K562 (cell line): Measurements from ENCODE around the gene C1QL3.

Experiments
- GATA2 ChIP-seq: sonication (generic); formaldehyde crosslinking; IDR thresholded peaks from 2 replicates; pipeline ENCODE4 v1.4.0; 2020; ENCODE audit warnings: mild to moderate bottlenecking, missing genetic modification reagents
- U2AF1 ChIP-seq: fragments of 200-400 bp; formaldehyde crosslinking; optimal IDR thresholded peaks from 2 replicates; pipeline ENCODE3; 2017; ENCODE audit warnings: mild to moderate bottlenecking, low read depth, low read length, moderate library complexity
- ZNF780A ChIP-seq: fragments of 250-450 bp; sonication (Bioruptor Pico); IDR thresholded peaks from 2 replicates; pipeline ENCODE4 v1.5.0; 2021; ENCODE audit warnings: mild to moderate bottlenecking
- TF ChIP-seq, protein P1 (sequence below), 3 experiments: IDR thresholded peaks in 2 of 3; conservative IDR thresholded peaks in 1 of 3; 2 replicates each; pipeline ENCODE4 v1.5.1; 2011 to 2012; ENCODE audit warnings: low read length in 3 of 3, mild to moderate bottlenecking in 3 of 3, control low read depth in 2 of 3, improper control_type of control experiment in 1 of 3, inconsistent platforms in 1 of 3, low read depth in 1 of 3, mixed read lengths in 1 of 3, moderate library complexity in 1 of 3; ENCODE audit not compliant: insufficient read depth in 2 of 3
- TF ChIP-seq, protein P2 (sequence below): fragments of 450-650 bp; formaldehyde crosslinking; IDR thresholded peaks from 2 replicates; pipeline ENCODE4 v1.4.0; 2022; ENCODE audit warnings: mild to moderate bottlenecking, moderate library complexity
- TF ChIP-seq, protein P3 (sequence below): fragments of 250-450 bp; sonication (Bioruptor Pico); IDR thresholded peaks from 2 replicates; pipeline ENCODE4 v1.5.0; 2021
- TF ChIP-seq, protein P4 (sequence below), 2 experiments: fragments of 150-350 bp in 1 of 2; IDR thresholded peaks; 2 replicates each; pipeline ENCODE4 v1.6.1; 2012 to 2016; ENCODE audit warnings: low read depth in 2 of 2, low read length in 2 of 2, mild to moderate bottlenecking in 1 of 2, moderate library complexity in 1 of 2

DNA sequence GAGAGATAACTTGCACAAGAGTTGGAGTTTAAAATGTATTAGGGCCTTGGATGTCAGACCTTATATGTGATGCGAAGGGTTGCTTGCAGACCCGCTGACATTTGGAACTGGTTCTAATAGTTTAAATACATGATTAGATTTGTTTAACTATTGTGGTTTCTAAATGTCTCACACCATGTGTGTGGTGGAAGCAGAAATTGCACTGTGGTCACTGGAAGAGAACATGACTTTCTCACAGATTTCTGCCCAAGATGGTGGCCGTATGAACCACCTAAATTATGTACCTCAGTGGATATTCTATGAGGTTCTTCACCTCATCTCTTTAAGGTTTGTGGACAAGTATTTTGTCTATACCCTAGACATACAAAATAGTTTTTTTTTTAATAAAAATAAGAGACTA lies 8.2 kb upstream of the C1QL3 start:
- TF ChIP-seq GATA2 (no peak), U2AF1 (no peak), ZNF780A (CRISPR knock-in tag) (no peak)
- TF ChIP-seq, protein P1, sequence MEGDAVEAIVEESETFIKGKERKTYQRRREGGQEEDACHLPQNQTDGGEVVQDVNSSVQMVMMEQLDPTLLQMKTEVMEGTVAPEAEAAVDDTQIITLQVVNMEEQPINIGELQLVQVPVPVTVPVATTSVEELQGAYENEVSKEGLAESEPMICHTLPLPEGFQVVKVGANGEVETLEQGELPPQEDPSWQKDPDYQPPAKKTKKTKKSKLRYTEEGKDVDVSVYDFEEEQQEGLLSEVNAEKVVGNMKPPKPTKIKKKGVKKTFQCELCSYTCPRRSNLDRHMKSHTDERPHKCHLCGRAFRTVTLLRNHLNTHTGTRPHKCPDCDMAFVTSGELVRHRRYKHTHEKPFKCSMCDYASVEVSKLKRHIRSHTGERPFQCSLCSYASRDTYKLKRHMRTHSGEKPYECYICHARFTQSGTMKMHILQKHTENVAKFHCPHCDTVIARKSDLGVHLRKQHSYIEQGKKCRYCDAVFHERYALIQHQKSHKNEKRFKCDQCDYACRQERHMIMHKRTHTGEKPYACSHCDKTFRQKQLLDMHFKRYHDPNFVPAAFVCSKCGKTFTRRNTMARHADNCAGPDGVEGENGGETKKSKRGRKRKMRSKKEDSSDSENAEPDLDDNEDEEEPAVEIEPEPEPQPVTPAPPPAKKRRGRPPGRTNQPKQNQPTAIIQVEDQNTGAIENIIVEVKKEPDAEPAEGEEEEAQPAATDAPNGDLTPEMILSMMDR (IDR thresholded peaks at IDR 0.05 in 2 of 3, conservative IDR thresholded peaks at IDR 0.05 in 1 of 3; ENCODE audit: insufficient read depth in 2 of 3, low read depth in 1 of 3, low read length in 3 of 3) = no peak
- TF ChIP-seq, protein P2, sequence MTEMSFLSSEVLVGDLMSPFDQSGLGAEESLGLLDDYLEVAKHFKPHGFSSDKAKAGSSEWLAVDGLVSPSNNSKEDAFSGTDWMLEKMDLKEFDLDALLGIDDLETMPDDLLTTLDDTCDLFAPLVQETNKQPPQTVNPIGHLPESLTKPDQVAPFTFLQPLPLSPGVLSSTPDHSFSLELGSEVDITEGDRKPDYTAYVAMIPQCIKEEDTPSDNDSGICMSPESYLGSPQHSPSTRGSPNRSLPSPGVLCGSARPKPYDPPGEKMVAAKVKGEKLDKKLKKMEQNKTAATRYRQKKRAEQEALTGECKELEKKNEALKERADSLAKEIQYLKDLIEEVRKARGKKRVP (CRISPR knock-in tag) = no peak
- TF ChIP-seq, protein P3, sequence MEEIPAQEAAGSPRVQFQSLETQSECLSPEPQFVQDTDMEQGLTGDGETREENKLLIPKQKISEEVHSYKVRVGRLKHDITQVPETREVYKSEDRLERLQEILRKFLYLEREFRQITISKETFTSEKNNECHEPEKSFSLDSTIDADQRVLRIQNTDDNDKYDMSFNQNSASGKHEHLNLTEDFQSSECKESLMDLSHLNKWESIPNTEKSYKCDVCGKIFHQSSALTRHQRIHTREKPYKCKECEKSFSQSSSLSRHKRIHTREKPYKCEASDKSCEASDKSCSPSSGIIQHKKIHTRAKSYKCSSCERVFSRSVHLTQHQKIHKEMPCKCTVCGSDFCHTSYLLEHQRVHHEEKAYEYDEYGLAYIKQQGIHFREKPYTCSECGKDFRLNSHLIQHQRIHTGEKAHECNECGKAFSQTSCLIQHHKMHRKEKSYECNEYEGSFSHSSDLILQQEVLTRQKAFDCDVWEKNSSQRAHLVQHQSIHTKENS (CRISPR knock-in tag) = no peak
- TF ChIP-seq, protein P4, sequence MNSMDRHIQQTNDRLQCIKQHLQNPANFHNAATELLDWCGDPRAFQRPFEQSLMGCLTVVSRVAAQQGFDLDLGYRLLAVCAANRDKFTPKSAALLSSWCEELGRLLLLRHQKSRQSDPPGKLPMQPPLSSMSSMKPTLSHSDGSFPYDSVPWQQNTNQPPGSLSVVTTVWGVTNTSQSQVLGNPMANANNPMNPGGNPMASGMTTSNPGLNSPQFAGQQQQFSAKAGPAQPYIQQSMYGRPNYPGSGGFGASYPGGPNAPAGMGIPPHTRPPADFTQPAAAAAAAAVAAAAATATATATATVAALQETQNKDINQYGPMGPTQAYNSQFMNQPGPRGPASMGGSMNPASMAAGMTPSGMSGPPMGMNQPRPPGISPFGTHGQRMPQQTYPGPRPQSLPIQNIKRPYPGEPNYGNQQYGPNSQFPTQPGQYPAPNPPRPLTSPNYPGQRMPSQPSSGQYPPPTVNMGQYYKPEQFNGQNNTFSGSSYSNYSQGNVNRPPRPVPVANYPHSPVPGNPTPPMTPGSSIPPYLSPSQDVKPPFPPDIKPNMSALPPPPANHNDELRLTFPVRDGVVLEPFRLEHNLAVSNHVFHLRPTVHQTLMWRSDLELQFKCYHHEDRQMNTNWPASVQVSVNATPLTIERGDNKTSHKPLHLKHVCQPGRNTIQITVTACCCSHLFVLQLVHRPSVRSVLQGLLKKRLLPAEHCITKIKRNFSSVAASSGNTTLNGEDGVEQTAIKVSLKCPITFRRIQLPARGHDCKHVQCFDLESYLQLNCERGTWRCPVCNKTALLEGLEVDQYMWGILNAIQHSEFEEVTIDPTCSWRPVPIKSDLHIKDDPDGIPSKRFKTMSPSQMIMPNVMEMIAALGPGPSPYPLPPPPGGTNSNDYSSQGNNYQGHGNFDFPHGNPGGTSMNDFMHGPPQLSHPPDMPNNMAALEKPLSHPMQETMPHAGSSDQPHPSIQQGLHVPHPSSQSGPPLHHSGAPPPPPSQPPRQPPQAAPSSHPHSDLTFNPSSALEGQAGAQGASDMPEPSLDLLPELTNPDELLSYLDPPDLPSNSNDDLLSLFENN (IDR thresholded peaks at IDR 0.05; ENCODE audit: low read depth in 2 of 2, low read length in 2 of 2) = no peak
